Keratinocyte (primary cell): ENCODE results near the gene SND1. TPM values are rescaled to one million over a fixed set of nuclear protein-coding genes. Genes with fewer than 3 reads are reported as not detected.

ENCODE experiments used
- DNase-seq: peaks from one replicate; pipeline ENCODE4 v3.0.0-alpha.2; 2011; ENCODE audit warnings: low read depth, missing footprints, low spot score
- FAIRE-seq: peaks from 2 replicates; lab custom pipeline; 2011; peaks lifted over from hg19 to GRCh38; lab: Jason Lieb, UNC
- H2AFZ ChIP-seq: 2 replicates; pipeline ENCODE4 v1.6.0; 2012; ENCODE audit warnings: low read length, control low read depth, inconsistent platforms; ENCODE audit not compliant: control insufficient read depth
- H3K27ac ChIP-seq: 2 replicates; pipeline ENCODE4 v1.5.1; 2011; ENCODE audit warnings: low read length; ENCODE audit not compliant: control insufficient read depth, insufficient read depth
- H3K27me3 ChIP-seq: 3 replicates; pipeline ENCODE4 v1.6.0; 2011; ENCODE audit warnings: low read length; ENCODE audit not compliant: control insufficient read depth, insufficient read depth; ENCODE audit errors: extremely low read depth
- H3K36me3 ChIP-seq, 2 experiments: 2 replicates in 1 of 2; 3 replicates in 1 of 2; pipeline ENCODE4 v1.5.1; 2011; ENCODE audit warnings: low read length in 2 of 2, mild to moderate bottlenecking in 1 of 2; ENCODE audit not compliant: control insufficient read depth in 2 of 2, insufficient read depth in 2 of 2; ENCODE audit errors: extremely low read depth in 1 of 2
- H3K4me1 ChIP-seq: 3 replicates; pipeline ENCODE4 v1.5.1; 2011; ENCODE audit warnings: low read length; ENCODE audit not compliant: control insufficient read depth, insufficient read depth; ENCODE audit errors: extremely low read depth
- H3K4me2 ChIP-seq: 3 replicates; pipeline ENCODE4 v1.6.0; 2011; ENCODE audit warnings: low read depth, low read length; ENCODE audit not compliant: control insufficient read depth, insufficient read depth; ENCODE audit errors: extremely low read depth
- H3K4me3 ChIP-seq, 3 experiments: fragments of 200-600 bp in 1 of 3; sonication (generic) in 1 of 3; 2 replicates in 2 of 3; 3 replicates in 1 of 3; pipeline ENCODE4 v1.5.1; 2011 to 2016; ENCODE audit warnings: low read length in 3 of 3, mild to moderate bottlenecking in 3 of 3, control low read depth in 2 of 3, inconsistent platforms in 1 of 3, low read depth in 1 of 3, mixed read lengths in 1 of 3, mixed run types in 1 of 3, moderate library complexity in 1 of 3; ENCODE audit not compliant: control insufficient read depth in 2 of 3, insufficient read depth in 2 of 3; ENCODE audit errors: extremely low read depth in 1 of 3
- H3K79me2 ChIP-seq: 2 replicates; pipeline ENCODE4 v1.6.0; 2012; ENCODE audit warnings: low read length; ENCODE audit not compliant: control insufficient read depth, insufficient read depth
- H3K9ac ChIP-seq: 3 replicates; pipeline ENCODE4 v1.6.0; 2011; ENCODE audit warnings: low read length; ENCODE audit not compliant: control insufficient read depth, insufficient read depth; ENCODE audit errors: extremely low read depth
- H3K9me1 ChIP-seq: 3 replicates; pipeline ENCODE4 v1.6.0; 2011; ENCODE audit warnings: low read length; ENCODE audit not compliant: control insufficient read depth, insufficient read depth; ENCODE audit errors: extremely low read depth
- H3K9me3 ChIP-seq: 2 replicates; pipeline ENCODE4 v1.5.1; 2012; ENCODE audit warnings: low read depth, low read length; ENCODE audit not compliant: control insufficient read depth
- H4K20me1 ChIP-seq: 3 replicates; pipeline ENCODE4 v1.6.0; 2011; ENCODE audit warnings: low read length; ENCODE audit not compliant: control insufficient read depth, insufficient read depth; ENCODE audit errors: extremely low read depth
- CTCF ChIP-seq, 3 experiments: IDR thresholded peaks in 1 of 3; conservative IDR thresholded peaks in 1 of 3; optimal IDR thresholded peaks in 1 of 3; 2 replicates in 2 of 3; 3 replicates in 1 of 3; pipeline versions ENCODE3 to v1.5.1; 2011; ENCODE audit warnings: low read length in 3 of 3, mild to moderate bottlenecking in 3 of 3, moderate library complexity in 2 of 3, control low read depth in 1 of 3, inconsistent platforms in 1 of 3; ENCODE audit not compliant: insufficient read depth in 2 of 3; ENCODE audit errors: extremely low read depth in 1 of 3
- EZH2 ChIP-seq: IDR thresholded peaks from one replicate; pipeline ENCODE4 v1.6.1; 2012; ENCODE audit warnings: inconsistent platforms, mild to moderate bottlenecking, low read length, moderate library complexity
- dilution Hi-C: fragments of 300-500 bp; cut with MboI; formaldehyde crosslinking; loops from one replicate; pipeline ENCODE4 v1.7.0; 2020; ENCODE audit warnings: low sequenced_read_pairs; ENCODE audit not compliant: extremely low pct_ligation_motif_present
- polyA plus RNA-seq, 5 experiments: library from polyadenylated mRNA; depleted of rRNA in 3 of 5; stranded (reverse) in 3 of 5; stranded (forward) in 1 of 5; unstranded in 1 of 5; fragments of >200 nt; gene quantifications; 1 replicate in 1 of 5; 2 replicates in 3 of 5; 3 replicates in 1 of 5; pipeline versions ENCODE4 v1.2.1 to v1.2.3, GENCODE V29; 2011 to 2012; ENCODE audit warnings: missing spikeins in 2 of 5, low read depth in 1 of 5, low replicate concordance in 1 of 5

The SND1 gene
- polyA plus RNA-seq, 1 donor (not counting 4 experiments of a cell fraction or from before 2014, with no cell fraction given), result 140 TPM

GRCh38 chr7:127955051-127955531, 303.1 kb downstream of the SND1 start:
- TF ChIP-seq CTCF (optimal IDR thresholded peaks at IDR 0.05 in 1 of 3, IDR thresholded peaks at IDR 0.05 in 1 of 3, conservative IDR thresholded peaks at IDR 0.05 in 1 of 3; ENCODE audit: extremely low read depth in 1 of 3, insufficient read depth in 2 of 3, low read length in 3 of 3) (no peak), EZH2 (no peak)
- Histone ChIP-seq H3K4me2 (no peak overlapping the region), H4K20me1 (no peaks in the 10 kb centered on the region), H3K27ac (no peak overlapping the region), H2AFZ (no peak overlapping the region), H3K9me3 (no peaks in the 10 kb centered on the region), H3K4me3 (no peak overlapping the region), H3K27me3 (no peaks in the 10 kb centered on the region), H3K9me1 (no peaks in the 10 kb centered on the region), H3K4me1 (no peaks in the 10 kb centered on the region), H3K36me3 (peaks cover 3 to 11% of the 10 kb centered on the region in 2 experiments), H3K79me2 (no peaks in the 10 kb centered on the region), H3K9ac (no peak overlapping the region)
- dilution Hi-C loops, result no loop called here
- no peak for FAIRE-seq
- no peak for DNase-seq

- no peak overlapping the region for H3K9ac ChIP-seq
- no peak for DNase-seq
- H3K4me1 ChIP-seq, result no peaks in the 10 kb centered on the region
- H3K36me3 ChIP-seq, result peaks cover 10 to 14% of the 10 kb centered on the region in 2 experiments
- H3K4me3 ChIP-seq, result no peak overlapping the region
- peaks cover 5% of the 10 kb centered on the region for H3K79me2 ChIP-seq
- FAIRE-seq, result no peak
- no peaks in the 10 kb centered on the region for H3K27me3 ChIP-seq
- TF ChIP-seq CTCF (optimal IDR thresholded peaks at IDR 0.05 in 1 of 3, IDR thresholded peaks at IDR 0.05 in 1 of 3, conservative IDR thresholded peaks at IDR 0.05 in 1 of 3; ENCODE audit: extremely low read depth in 1 of 3, insufficient read depth in 2 of 3, low read length in 3 of 3) (no peak), EZH2 (no peak)
- H3K9me3 ChIP-seq, result no peaks in the 10 kb centered on the region
- H4K20me1 ChIP-seq, result peaks cover 2% of the 10 kb centered on the region
- H3K9me1 ChIP-seq, result no peaks in the 10 kb centered on the region
- H3K27ac ChIP-seq, result no peak overlapping the region
- no peak overlapping the region for H3K4me2 ChIP-seq
- dilution Hi-C loops, result no loop called here
- H2AFZ ChIP-seq, result no peak overlapping the region
These were observed 305.9 kb downstream of the SND1 start for GRCh38 chr7:127957886-127958285.
